HUES6 (cell line): ENCODE measurements around the gene RAB23.

Experiments
- H3K27ac ChIP-seq: 2 replicates; pipeline ENCODE4 v1.7.0; 2013; ENCODE audit warnings: low read depth, mild to moderate bottlenecking, low read length, inconsistent platforms
- H3K27me3 ChIP-seq: 2 replicates; pipeline ENCODE4 v1.6.1; 2013; ENCODE audit warnings: low read length; ENCODE audit not compliant: control insufficient read depth, insufficient read depth
- H3K36me3 ChIP-seq: 2 replicates; pipeline ENCODE4 v1.6.1; 2013; ENCODE audit warnings: low read length; ENCODE audit not compliant: control insufficient read depth, insufficient read depth
- H3K4me1 ChIP-seq: 2 replicates; pipeline ENCODE4 v1.6.1; 2013; ENCODE audit warnings: low read length; ENCODE audit not compliant: control insufficient read depth, insufficient read depth
- H3K4me3 ChIP-seq: 2 replicates; pipeline ENCODE4 v1.5.1; 2013; ENCODE audit warnings: low read depth, low read length
- H3K9ac ChIP-seq: one replicate; pipeline ENCODE4 v1.6.1; 2013; ENCODE audit warnings: mild to moderate bottlenecking, low read length
- H3K9me3 ChIP-seq: 2 replicates; pipeline ENCODE4 v1.6.1; 2013; ENCODE audit warnings: low read depth, low read length; ENCODE audit not compliant: control insufficient read depth, insufficient read depth

The RAB23 gene

GRCh38 chr6:57159127-57159526, 63.0 kb downstream of the RAB23 start:
- Histone ChIP-seq H3K27ac (no peak overlapping the region), H3K4me1 (no peaks in the 10 kb centered on the region), H3K4me3 (no peak overlapping the region), H3K27me3 (no peaks in the 10 kb centered on the region), H3K36me3 (peaks cover 35% of the 10 kb centered on the region), H3K9ac (no peak overlapping the region), H3K9me3 (peaks cover 3% of the 10 kb centered on the region; the same call in 1 of the 2 replicates)

- no peak overlapping the region for H3K4me3 ChIP-seq
- H3K36me3 ChIP-seq = peaks cover 35% of the 10 kb centered on the region
Measured at GRCh38 chr6:57158658-57159057, 63.4 kb downstream of the RAB23 start.

GRCh38 chr6:57147955-57148858, 73.9 kb downstream of the RAB23 start:
- Histone ChIP-seq H3K27me3 (no peaks in the 10 kb centered on the region), H3K27ac (no peak overlapping the region), H3K9me3 (no peaks in the 10 kb centered on the region), H3K36me3 (peaks cover 54% of the 10 kb centered on the region), H3K4me1 (no peaks in the 10 kb centered on the region), H3K4me3 (no peak overlapping the region), H3K9ac (no peak overlapping the region)

More at GRCh38 chr6:57158658-57159057, 63.4 kb downstream of the RAB23 start:
- H3K9ac ChIP-seq = no peak overlapping the region
- no peaks in the 10 kb centered on the region for H3K27me3 ChIP-seq
- H3K4me1 ChIP-seq = no peaks in the 10 kb centered on the region
- H3K27ac ChIP-seq = no peak overlapping the region
- H3K9me3 ChIP-seq = no peaks in the 10 kb centered on the region; the same call in 1 of the 2 replicates

GRCh38 chr6:57147401-57147800, 74.7 kb downstream of the RAB23 start:
- no peaks in the 10 kb centered on the region for H3K27me3 ChIP-seq
- H3K4me3 ChIP-seq = no peak overlapping the region
- no peaks in the 10 kb centered on the region for H3K9me3 ChIP-seq
- H3K9ac ChIP-seq = no peak overlapping the region
- peaks cover 46% of the 10 kb centered on the region for H3K36me3 ChIP-seq
- H3K4me1 ChIP-seq = no peaks in the 10 kb centered on the region
- H3K27ac ChIP-seq = no peak overlapping the region

GRCh38 chr6:57143690-57144089, 78.4 kb downstream of the RAB23 start:
- Histone ChIP-seq H3K9me3 (no peaks in the 10 kb centered on the region), H3K9ac (no peak overlapping the region), H3K27ac (no peak overlapping the region), H3K4me1 (no peaks in the 10 kb centered on the region), H3K4me3 (no peak overlapping the region), H3K36me3 (peaks cover 40% of the 10 kb centered on the region), H3K27me3 (no peaks in the 10 kb centered on the region)

GRCh38 chr6:57142178-57142525, 80.0 kb downstream of the RAB23 start:
- peaks cover 31% of the 10 kb centered on the region for H3K36me3 ChIP-seq
- H3K4me1 ChIP-seq = no peaks in the 10 kb centered on the region

GRCh38 chr6:57141451-57142177, 80.5 kb downstream of the RAB23 start:
- H3K9me3 ChIP-seq = no peaks in the 10 kb centered on the region
- H3K9ac ChIP-seq = no peak overlapping the region
- no peak overlapping the region for H3K4me3 ChIP-seq
- H3K27ac ChIP-seq = no peak overlapping the region
- H3K27me3 ChIP-seq = no peaks in the 10 kb centered on the region
- peaks cover 32% of the 10 kb centered on the region for H3K36me3 ChIP-seq
- H3K4me1 ChIP-seq = no peaks in the 10 kb centered on the region

More at GRCh38 chr6:57142178-57142525, 80.0 kb downstream of the RAB23 start:
- H3K9ac ChIP-seq = no peak overlapping the region
- no peaks in the 10 kb centered on the region for H3K9me3 ChIP-seq
- H3K27ac ChIP-seq = no peak overlapping the region
- no peaks in the 10 kb centered on the region for H3K27me3 ChIP-seq
- no peak overlapping the region for H3K4me3 ChIP-seq

- H3K4me3 ChIP-seq = no peak overlapping the region
- peaks cover 46% of the 10 kb centered on the region for H3K36me3 ChIP-seq
Measured at GRCh38 chr6:57138026-57138425, 84.1 kb downstream of the RAB23 start.

GRCh38 chr6:57137350-57137749, 84.8 kb downstream of the RAB23 start:
- H3K27ac ChIP-seq = no peak overlapping the region
- no peak overlapping the region for H3K9ac ChIP-seq
- H3K36me3 ChIP-seq = peaks cover 49% of the 10 kb centered on the region
- no peak overlapping the region for H3K4me3 ChIP-seq
- H3K4me1 ChIP-seq = no peaks in the 10 kb centered on the region
- H3K9me3 ChIP-seq = no peaks in the 10 kb centered on the region
- no peaks in the 10 kb centered on the region for H3K27me3 ChIP-seq

More at GRCh38 chr6:57138026-57138425, 84.1 kb downstream of the RAB23 start:
- no peak overlapping the region for H3K27ac ChIP-seq
- no peaks in the 10 kb centered on the region for H3K4me1 ChIP-seq
- H3K27me3 ChIP-seq = no peaks in the 10 kb centered on the region
- H3K9ac ChIP-seq = no peak overlapping the region
- no peaks in the 10 kb centered on the region for H3K9me3 ChIP-seq
